Endodermal cell (in vitro differentiated cells): ENCODE data around the gene NUDCD3. TPM values are rescaled to one million over a fixed set of nuclear protein-coding genes. Genes with fewer than 3 reads are reported as not detected.
"Not testable (repeated sequence)": the region's sequence is repeated elsewhere in the genome, so short reads cannot be mapped to it uniquely, and the experiment has no call there.

Experiments
- DNase-seq: peaks from one replicate; pipeline ENCODE4 v3.0.0-alpha.2; 2017
- H3K27ac ChIP-seq: 2 replicates; pipeline ENCODE4 v1.5.1; 2013; ENCODE audit warnings: mild to moderate bottlenecking, low read depth, low read length, moderate library complexity
- H3K27me3 ChIP-seq: 2 replicates; pipeline ENCODE4 v1.6.1; 2013; ENCODE audit warnings: mild to moderate bottlenecking, low read length, moderate library complexity; ENCODE audit not compliant: insufficient read depth, control insufficient read depth, poor library complexity, severe bottlenecking
- H3K36me3 ChIP-seq: 2 replicates; pipeline ENCODE4 v1.7.0; 2013; ENCODE audit warnings: mild to moderate bottlenecking, low read length, moderate library complexity; ENCODE audit not compliant: control insufficient read depth, insufficient read depth
- H3K4me1 ChIP-seq: one replicate; pipeline ENCODE4 v1.7.0; 2013; ENCODE audit warnings: low read length; ENCODE audit not compliant: control insufficient read depth, insufficient read depth
- H3K4me3 ChIP-seq: 2 replicates; pipeline ENCODE4 v1.5.1; 2013; ENCODE audit warnings: mild to moderate bottlenecking, low read length, moderate library complexity
- H3K9ac ChIP-seq: 2 replicates; pipeline ENCODE4 v1.6.1; 2013; ENCODE audit warnings: mild to moderate bottlenecking, low read length, moderate library complexity; ENCODE audit not compliant: poor library complexity, severe bottlenecking; ENCODE audit errors: extremely low read depth
- H3K9me3 ChIP-seq: 2 replicates; pipeline ENCODE4 v1.6.1; 2013; ENCODE audit warnings: mild to moderate bottlenecking, low read length, moderate library complexity; ENCODE audit not compliant: control insufficient read depth
- H3K27ac Mint-ChIP-seq: 2 replicates; pipeline ENCODE4 v1.8.0; 2020; ENCODE audit warnings: mixed read lengths
- H3K27me3 Mint-ChIP-seq: 2 replicates; pipeline ENCODE4 v1.8.0; 2021; ENCODE audit warnings: mild to moderate bottlenecking, mixed read lengths; ENCODE audit not compliant: insufficient read depth
- H3K36me3 Mint-ChIP-seq: 2 replicates; pipeline ENCODE4 v1.8.0; 2020; ENCODE audit warnings: low read depth, mixed read lengths
- H3K4me1 Mint-ChIP-seq: 2 replicates; pipeline ENCODE4 v1.8.0; 2020; ENCODE audit warnings: mixed read lengths
- H3K4me3 Mint-ChIP-seq: 2 replicates; pipeline ENCODE4 v1.8.0; 2020; ENCODE audit warnings: mild to moderate bottlenecking, moderate library complexity, mixed read lengths
- H3K9me3 Mint-ChIP-seq: 2 replicates; pipeline ENCODE4 v1.8.0; 2020; ENCODE audit warnings: mild to moderate bottlenecking, mixed read lengths
- WGBS, 2 experiments: methylation state at CpG; one replicate each; pipeline versions ENCODE4 v1.1.5 to v1.1.7; 2013; ENCODE audit warnings: missing lambda C conversion rate in 2 of 2, mixed read lengths in 1 of 2; ENCODE audit not compliant: insufficient coverage in 1 of 2, insufficient read length in 1 of 2; 5-methylcytosine and 5-hydroxymethylcytosine counted together
- total RNA-seq, 2 donors: library from RNA; stranded (reverse); fragmentation: NEBNext Ultra II Directional in 1 of 2; extraction: Animal tissue kit (Norgen Biotek cat#: 25700) in 1 of 2; gene quantifications; 2 replicates in 1 of 2; 3 replicates in 1 of 2; pipeline ENCODE4 v1.2.1, GENCODE V29; 2021
- TF ChIP-seq, protein P1 (sequence below): fragments of 200-600 bp; sonication (generic); conservative IDR thresholded peaks from 2 replicates; pipeline ENCODE4 v1.5.0; 2021; ENCODE audit warnings: antibody characterized with exemption, mild to moderate bottlenecking

Gene NUDCD3
- total RNA-seq, 2 donors from 2014 or later: 80.8 to 116 TPM

DNA sequence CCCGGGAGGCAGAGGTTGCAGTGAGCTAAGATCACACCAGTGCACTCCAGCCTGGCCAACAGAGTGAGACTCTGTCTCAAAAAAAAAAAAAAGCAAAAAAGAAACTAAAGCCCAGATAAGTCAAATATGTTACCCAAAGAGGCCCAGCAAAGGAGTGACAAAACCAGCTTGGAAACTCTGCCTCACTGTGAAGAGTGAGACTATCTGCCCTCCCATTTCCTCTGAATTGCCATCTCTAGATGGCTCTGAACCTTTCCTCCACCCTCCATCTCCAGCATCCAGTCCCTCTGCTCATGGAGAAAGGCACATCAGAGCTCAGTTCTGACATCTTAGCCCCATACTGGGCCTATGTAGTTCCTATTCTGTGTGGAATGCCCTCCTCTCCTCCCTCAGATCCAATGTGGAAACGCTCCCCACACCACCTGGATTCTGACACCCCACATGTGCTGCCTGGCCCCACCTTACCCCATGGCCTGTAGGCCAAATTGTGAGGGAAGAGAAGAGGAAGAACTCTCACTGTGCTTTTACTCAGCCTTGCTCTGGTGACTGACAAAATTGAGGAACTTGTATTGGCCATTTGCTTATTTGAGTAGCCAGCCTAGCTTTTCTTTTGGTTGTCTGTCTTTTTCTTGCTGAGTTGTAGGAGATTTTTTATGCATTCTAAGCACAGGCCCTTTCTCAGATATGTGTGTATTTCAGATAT lies 18.0 kb upstream of the NUDCD3 start:
- Histone ChIP-seq H3K27me3 (no peaks in the 10 kb centered on the region), H3K36me3 (no peaks in the 10 kb centered on the region), H3K4me1 (no peaks in the 10 kb centered on the region), H3K9ac (no peak overlapping the region), H3K4me3 (no peak overlapping the region), H3K27ac (no peak overlapping the region), H3K9me3 (peaks cover 14% of the 10 kb centered on the region)
- H3K27ac Mint-ChIP-seq: no peak overlapping the region
- H3K4me3 Mint-ChIP-seq: no peak overlapping the region
- H3K27me3 Mint-ChIP-seq: peaks cover 19% of the 10 kb centered on the region
- DNase-seq: no peak
- TF ChIP-seq, protein P1, sequence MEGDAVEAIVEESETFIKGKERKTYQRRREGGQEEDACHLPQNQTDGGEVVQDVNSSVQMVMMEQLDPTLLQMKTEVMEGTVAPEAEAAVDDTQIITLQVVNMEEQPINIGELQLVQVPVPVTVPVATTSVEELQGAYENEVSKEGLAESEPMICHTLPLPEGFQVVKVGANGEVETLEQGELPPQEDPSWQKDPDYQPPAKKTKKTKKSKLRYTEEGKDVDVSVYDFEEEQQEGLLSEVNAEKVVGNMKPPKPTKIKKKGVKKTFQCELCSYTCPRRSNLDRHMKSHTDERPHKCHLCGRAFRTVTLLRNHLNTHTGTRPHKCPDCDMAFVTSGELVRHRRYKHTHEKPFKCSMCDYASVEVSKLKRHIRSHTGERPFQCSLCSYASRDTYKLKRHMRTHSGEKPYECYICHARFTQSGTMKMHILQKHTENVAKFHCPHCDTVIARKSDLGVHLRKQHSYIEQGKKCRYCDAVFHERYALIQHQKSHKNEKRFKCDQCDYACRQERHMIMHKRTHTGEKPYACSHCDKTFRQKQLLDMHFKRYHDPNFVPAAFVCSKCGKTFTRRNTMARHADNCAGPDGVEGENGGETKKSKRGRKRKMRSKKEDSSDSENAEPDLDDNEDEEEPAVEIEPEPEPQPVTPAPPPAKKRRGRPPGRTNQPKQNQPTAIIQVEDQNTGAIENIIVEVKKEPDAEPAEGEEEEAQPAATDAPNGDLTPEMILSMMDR: no peak
- peaks cover 23% of the 10 kb centered on the region for H3K9me3 Mint-ChIP-seq
- H3K4me1 Mint-ChIP-seq: no peaks in the 10 kb centered on the region
- WGBS, 2 experiments: 63 to 88% methylated on average over 1 to 2 of the region's 2 CpGs
- no peaks in the 10 kb centered on the region for H3K36me3 Mint-ChIP-seq

GRCh38 chr7:44506592-44507288 lies 16.3 kb upstream of the NUDCD3 start:
- H3K36me3 ChIP-seq, H3K36me3 Mint-ChIP-seq, H3K4me1 Mint-ChIP-seq, DNase-seq, H3K27ac Mint-ChIP-seq, H3K27ac ChIP-seq, H3K4me3 Mint-ChIP-seq, H3K4me1 ChIP-seq, H3K9ac ChIP-seq, H3K4me3 ChIP-seq: not testable (repeated sequence)
- Mint-ChIP-seq H3K27me3 (peaks cover 23% of the 10 kb centered on the region), H3K9me3 (peaks cover 23% of the 10 kb centered on the region)
- H3K9me3 ChIP-seq: peaks cover 14% of the 10 kb centered on the region
- WGBS, 2 experiments: 82 to 100% methylated on average over 1 to 3 of the region's 3 CpGs
- peaks cover 13% of the 10 kb centered on the region for H3K27me3 ChIP-seq

GRCh38 chr7:44505595-44505994 lies 15.1 kb upstream of the NUDCD3 start:
- H3K9me3 Mint-ChIP-seq: peaks cover 23% of the 10 kb centered on the region
- H3K36me3 Mint-ChIP-seq: no peaks in the 10 kb centered on the region
- H3K27ac Mint-ChIP-seq: no peak overlapping the region
- TF ChIP-seq, protein P1: no peak
- H3K4me3 ChIP-seq: no peak overlapping the region
- no peak overlapping the region for H3K27ac ChIP-seq
- DNase-seq: no peak
- 88 to 100% methylated on average over 1 to 3 of the region's 3 CpGs for WGBS, 2 experiments
- H3K4me1 Mint-ChIP-seq: no peaks in the 10 kb centered on the region
- no peaks in the 10 kb centered on the region for H3K4me1 ChIP-seq
- H3K27me3 Mint-ChIP-seq: peaks cover 23% of the 10 kb centered on the region
- no peak overlapping the region for H3K9ac ChIP-seq
- H3K4me3 Mint-ChIP-seq: no peak overlapping the region
- H3K27me3 ChIP-seq: peaks cover 14% of the 10 kb centered on the region
- no peaks in the 10 kb centered on the region for H3K36me3 ChIP-seq
- H3K9me3 ChIP-seq: peaks cover 14% of the 10 kb centered on the region
